Type B pancreatic cell (in vitro differentiated cells): ENCODE results near the gene GIMAP8. TPM values are rescaled to one million over a fixed set of nuclear protein-coding genes. Genes with fewer than 3 reads are reported as not detected.

Experiments
- DNase-seq: peaks from one replicate; pipeline ENCODE4 v3.0.0; 2021; ENCODE audit warnings: mixed read lengths; ENCODE audit not compliant: unreplicated experiment; ENCODE audit errors: extremely low spot score
- H3K27ac Mint-ChIP-seq: 2 replicates; pipeline ENCODE4 v1.8.0; 2021; ENCODE audit warnings: mild to moderate bottlenecking, mixed read lengths
- H3K27me3 Mint-ChIP-seq: 2 replicates; pipeline ENCODE4 v1.8.0; 2021; ENCODE audit warnings: mixed read lengths
- H3K36me3 Mint-ChIP-seq: 2 replicates; pipeline ENCODE4 v1.8.0; 2021; ENCODE audit warnings: mixed read lengths
- H3K4me1 Mint-ChIP-seq: one replicate; pipeline ENCODE4 v1.8.0; 2021; ENCODE audit warnings: mixed read lengths; ENCODE audit not compliant: unreplicated experiment
- H3K4me3 Mint-ChIP-seq: 2 replicates; pipeline ENCODE4 v1.8.0; 2021; ENCODE audit warnings: mild to moderate bottlenecking, mixed read lengths
- H3K9me3 Mint-ChIP-seq: 2 replicates; pipeline ENCODE4 v1.8.0; 2021; ENCODE audit warnings: mixed read lengths
- CTCF ChIP-seq: fragments of 200-600 bp; sonication (generic); conservative IDR thresholded peaks from 2 replicates; pipeline ENCODE4 v1.5.0; 2021; ENCODE audit warnings: antibody characterized with exemption, mild to moderate bottlenecking
- total RNA-seq: library from RNA; stranded (reverse); gene quantifications from 2 replicates; pipeline ENCODE4 v1.2.1, GENCODE V29; 2021; ENCODE audit warnings: low replicate concordance

The GIMAP8 gene
- total RNA-seq, 1 donor from 2014 or later, result not detected

GRCh38 chr7:150435390-150436073 lies 14.9 kb upstream of the GIMAP8 start:
- H3K9me3 Mint-ChIP-seq, result peaks cover 7% of the 10 kb centered on the region
- no peak for DNase-seq
- no peaks in the 10 kb centered on the region for H3K36me3 Mint-ChIP-seq
- peaks cover 25% of the 10 kb centered on the region for H3K27me3 Mint-ChIP-seq
- H3K4me1 Mint-ChIP-seq, result no peaks in the 10 kb centered on the region
- H3K27ac Mint-ChIP-seq, result no peak overlapping the region
- no peak for TF ChIP-seq CTCF
- no peak overlapping the region for H3K4me3 Mint-ChIP-seq

- Mint-ChIP-seq H3K4me1 (no peaks in the 10 kb centered on the region), H3K4me3 (no peak overlapping the region), H3K9me3 (no peaks in the 10 kb centered on the region), H3K27ac (no peak overlapping the region), H3K27me3 (peaks cover 15% of the 10 kb centered on the region), H3K36me3 (no peaks in the 10 kb centered on the region)
- TF ChIP-seq CTCF, result no peak
- DNase-seq, result no peak
Observed at GRCh38 chr7:150439967-150440366, 10.5 kb upstream of the GIMAP8 start.

- no peaks in the 10 kb centered on the region for H3K4me1 Mint-ChIP-seq
- DNase-seq, result no peak
- H3K4me3 Mint-ChIP-seq, result no peak overlapping the region
- no peak overlapping the region for H3K27ac Mint-ChIP-seq
- no peaks in the 10 kb centered on the region for H3K9me3 Mint-ChIP-seq
- no peak for TF ChIP-seq CTCF
- H3K36me3 Mint-ChIP-seq, result no peaks in the 10 kb centered on the region
- peaks cover 13% of the 10 kb centered on the region for H3K27me3 Mint-ChIP-seq
Observed at GRCh38 chr7:150441524-150441923, 8.9 kb upstream of the GIMAP8 start.

GRCh38 chr7:150442811-150443210 lies 7.6 kb upstream of the GIMAP8 start:
- no peak for DNase-seq
- H3K36me3 Mint-ChIP-seq, result no peaks in the 10 kb centered on the region
- no peak overlapping the region for H3K27ac Mint-ChIP-seq

GRCh38 chr7:150443793-150444540 lies 6.5 kb upstream of the GIMAP8 start:
- no peaks in the 10 kb centered on the region for H3K9me3 Mint-ChIP-seq
- no peak overlapping the region for H3K4me3 Mint-ChIP-seq
- TF ChIP-seq CTCF, result no peak
- no peak overlapping the region for H3K27ac Mint-ChIP-seq
- H3K27me3 Mint-ChIP-seq, result peaks cover 16% of the 10 kb centered on the region
- H3K36me3 Mint-ChIP-seq, result no peaks in the 10 kb centered on the region
- DNase-seq, result no peak
- peaks cover 6% of the 10 kb centered on the region for H3K4me1 Mint-ChIP-seq

More at GRCh38 chr7:150442811-150443210, 7.6 kb upstream of the GIMAP8 start:
- no peak overlapping the region for H3K4me3 Mint-ChIP-seq
- H3K27me3 Mint-ChIP-seq, result peaks cover 13% of the 10 kb centered on the region
- TF ChIP-seq CTCF, result no peak
- H3K4me1 Mint-ChIP-seq, result no peaks in the 10 kb centered on the region
- no peaks in the 10 kb centered on the region for H3K9me3 Mint-ChIP-seq
